ENCODE data around the gene MPIG6B.

DNA sequence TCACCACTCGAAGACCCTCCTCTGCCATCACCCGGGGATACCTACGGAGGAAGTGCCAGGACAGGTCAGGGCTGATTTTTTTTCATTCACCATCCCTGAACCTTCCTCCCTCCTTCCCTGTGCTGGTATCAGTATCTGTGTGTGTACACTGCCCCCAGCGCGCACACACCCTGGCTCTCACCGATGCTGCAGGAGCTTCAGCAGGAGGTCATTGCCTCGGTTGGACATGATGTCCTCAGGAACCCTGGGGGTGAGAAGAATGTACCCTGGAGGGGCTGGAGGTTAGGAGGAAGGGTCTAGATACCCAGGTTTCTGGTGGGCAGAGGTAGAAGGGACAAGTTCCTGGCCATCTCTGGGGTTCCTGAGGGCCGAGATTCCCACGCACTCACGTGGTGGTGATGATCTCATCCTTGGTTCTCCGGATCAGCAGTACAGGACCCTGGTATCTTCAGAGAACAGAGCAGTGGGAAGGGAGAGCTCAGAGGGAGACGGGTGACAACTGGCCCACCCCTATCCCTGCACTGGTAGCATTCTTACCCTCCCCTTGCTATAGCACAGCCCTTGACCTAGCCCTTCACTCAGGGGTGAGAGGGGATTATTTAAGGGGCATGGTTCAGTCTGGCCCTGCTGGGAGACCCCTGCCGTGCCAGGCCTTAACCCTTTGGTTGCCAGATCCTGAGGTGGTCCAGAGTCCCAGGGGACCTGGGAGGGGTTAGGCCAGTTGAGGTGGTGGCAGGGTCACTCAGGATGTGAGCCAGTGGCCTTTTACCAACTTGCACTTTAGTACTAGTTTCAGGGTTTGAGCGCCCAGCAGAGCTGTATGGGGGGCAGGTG is 35.1 kb upstream of the MPIG6B start:
- TF ChIP-seq, protein P1, sequence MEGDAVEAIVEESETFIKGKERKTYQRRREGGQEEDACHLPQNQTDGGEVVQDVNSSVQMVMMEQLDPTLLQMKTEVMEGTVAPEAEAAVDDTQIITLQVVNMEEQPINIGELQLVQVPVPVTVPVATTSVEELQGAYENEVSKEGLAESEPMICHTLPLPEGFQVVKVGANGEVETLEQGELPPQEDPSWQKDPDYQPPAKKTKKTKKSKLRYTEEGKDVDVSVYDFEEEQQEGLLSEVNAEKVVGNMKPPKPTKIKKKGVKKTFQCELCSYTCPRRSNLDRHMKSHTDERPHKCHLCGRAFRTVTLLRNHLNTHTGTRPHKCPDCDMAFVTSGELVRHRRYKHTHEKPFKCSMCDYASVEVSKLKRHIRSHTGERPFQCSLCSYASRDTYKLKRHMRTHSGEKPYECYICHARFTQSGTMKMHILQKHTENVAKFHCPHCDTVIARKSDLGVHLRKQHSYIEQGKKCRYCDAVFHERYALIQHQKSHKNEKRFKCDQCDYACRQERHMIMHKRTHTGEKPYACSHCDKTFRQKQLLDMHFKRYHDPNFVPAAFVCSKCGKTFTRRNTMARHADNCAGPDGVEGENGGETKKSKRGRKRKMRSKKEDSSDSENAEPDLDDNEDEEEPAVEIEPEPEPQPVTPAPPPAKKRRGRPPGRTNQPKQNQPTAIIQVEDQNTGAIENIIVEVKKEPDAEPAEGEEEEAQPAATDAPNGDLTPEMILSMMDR (tag by site-specific recombination; IDR thresholded peaks at IDR 0.05) = no peak
- TF ChIP-seq ZNF239 (tag by site-specific recombination; IDR thresholded peaks at IDR 0.05) = no peak
- TF ChIP-seq, protein P2, sequence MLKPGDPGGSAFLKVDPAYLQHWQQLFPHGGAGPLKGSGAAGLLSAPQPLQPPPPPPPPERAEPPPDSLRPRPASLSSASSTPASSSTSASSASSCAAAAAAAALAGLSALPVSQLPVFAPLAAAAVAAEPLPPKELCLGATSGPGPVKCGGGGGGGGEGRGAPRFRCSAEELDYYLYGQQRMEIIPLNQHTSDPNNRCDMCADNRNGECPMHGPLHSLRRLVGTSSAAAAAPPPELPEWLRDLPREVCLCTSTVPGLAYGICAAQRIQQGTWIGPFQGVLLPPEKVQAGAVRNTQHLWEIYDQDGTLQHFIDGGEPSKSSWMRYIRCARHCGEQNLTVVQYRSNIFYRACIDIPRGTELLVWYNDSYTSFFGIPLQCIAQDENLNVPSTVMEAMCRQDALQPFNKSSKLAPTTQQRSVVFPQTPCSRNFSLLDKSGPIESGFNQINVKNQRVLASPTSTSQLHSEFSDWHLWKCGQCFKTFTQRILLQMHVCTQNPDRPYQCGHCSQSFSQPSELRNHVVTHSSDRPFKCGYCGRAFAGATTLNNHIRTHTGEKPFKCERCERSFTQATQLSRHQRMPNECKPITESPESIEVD (tag by site-specific recombination; IDR thresholded peaks at IDR 0.05) = no peak
- no peak for TF ChIP-seq ZNF549 (tag by site-specific recombination; IDR thresholded peaks at IDR 0.05)
- TF ChIP-seq BCL11A (tag by site-specific recombination; IDR thresholded peaks at IDR 0.05; ENCODE audit: low read depth) = no peak
